ENCODE data around the gene TBXA2R.
"Not testable (repeated sequence)": the region's sequence is repeated elsewhere in the genome, so short reads cannot be mapped to it uniquely, and the experiment has no call there.

The TBXA2R gene

DNA sequence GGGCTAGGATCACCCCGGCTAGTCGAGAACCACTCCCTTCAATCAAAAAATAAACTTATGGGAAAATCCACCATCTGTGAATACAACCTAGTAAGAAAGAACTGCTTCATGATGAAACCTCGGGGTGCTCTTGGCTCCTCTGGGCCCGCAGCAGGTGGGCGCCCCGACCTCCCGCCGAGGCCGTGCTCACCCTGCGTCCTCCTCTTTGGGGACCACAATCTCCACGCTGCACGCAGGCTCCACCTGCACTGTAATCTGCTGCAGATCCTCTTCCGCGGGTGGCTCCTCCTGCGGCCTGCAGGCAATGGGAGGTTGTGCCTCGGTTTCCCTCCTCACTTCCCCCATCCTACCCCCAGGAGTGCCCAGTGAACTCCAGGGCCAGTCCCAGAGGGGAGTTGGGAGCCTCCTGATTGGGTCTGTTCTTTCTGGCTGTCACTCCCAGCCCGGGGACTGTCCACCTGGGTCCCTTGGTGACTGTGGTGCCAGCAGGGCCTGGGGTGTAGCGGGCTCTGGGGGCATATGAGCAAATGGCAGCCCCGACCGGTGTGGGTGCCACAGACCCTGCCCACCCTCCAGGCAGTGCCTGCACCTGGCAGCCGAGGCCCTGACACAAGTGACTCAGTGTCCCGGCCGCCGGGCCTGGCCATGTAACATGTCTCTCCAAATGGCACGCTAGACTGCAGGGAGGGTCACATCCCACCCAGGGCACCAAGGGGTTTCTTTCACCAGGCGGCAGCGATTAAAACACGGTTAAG lies 35.0 kb upstream of the TBXA2R start:
- in situ Hi-C loops (cut with MboI; ENCODE audit: low sequenced_read_pairs), result no loop called here

DNA sequence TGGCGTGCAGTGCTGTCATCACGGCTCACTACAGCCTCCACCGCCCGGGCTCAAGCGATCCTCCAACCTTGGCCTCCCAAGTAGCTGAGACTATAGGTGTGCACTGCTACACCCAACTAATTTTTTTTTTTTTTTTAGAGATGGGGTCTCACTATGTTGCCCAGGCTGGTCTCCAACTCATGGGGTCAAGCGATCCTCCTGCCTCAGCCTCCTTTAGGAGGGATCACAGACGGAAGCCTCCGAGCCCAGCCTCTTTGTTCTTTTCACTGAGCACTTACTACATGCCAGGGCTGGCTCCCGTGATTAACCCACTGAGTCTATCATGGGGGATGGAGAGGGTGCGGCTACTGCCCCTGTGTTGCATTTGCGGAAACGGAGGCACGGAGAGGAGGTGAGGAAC lies 32.8 kb upstream of the TBXA2R start:
- in situ Hi-C loops (cut with MboI; ENCODE audit: low sequenced_read_pairs), result no loop called here

DNA sequence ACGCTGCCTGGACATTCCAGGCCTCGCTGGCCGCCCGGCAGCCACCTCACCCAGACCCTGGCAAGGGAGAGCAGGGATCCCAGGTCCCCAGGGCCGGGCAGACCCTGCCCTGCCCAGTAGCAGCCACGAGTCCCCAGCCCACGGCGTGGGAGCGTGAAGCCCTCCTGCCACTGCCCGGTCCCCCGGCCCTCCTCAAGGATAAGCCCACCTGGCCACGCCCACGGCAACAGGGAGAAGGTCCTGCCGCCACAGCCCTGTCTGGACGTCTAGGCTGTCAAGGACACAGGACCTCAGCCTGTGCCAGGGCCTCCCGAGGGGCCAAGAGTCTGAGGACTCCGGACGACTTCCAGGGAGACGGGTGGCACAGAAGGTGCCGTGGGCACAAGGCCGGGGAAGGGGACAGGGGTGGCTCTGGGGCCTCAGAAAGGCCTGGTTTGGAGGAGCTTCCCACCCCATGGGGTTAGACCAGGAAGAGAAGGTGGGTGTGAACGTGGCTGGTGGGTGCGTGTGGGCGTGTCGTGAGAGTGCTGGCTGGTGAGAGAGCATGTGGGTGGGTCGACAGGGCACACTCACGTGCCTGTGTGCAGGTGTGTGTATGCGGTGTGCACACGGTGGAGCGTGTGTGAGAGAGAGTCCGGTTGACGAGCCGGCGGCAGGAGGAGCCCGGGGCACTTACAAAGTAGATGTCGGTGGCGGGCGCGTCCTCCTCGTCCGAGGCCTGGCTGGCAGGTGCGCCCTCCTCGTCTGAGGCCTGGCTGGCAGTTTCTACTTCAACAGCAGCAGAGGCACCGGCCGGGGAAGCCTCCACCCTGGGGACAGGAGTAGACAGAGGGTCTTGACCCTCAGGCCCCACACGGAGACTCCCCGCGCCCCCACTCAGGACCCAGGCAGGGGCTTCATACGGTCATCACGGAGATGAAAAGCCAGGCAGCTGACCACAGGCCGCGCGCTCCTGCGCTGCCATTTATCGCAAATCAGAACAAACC lies 31.8 kb upstream of the TBXA2R start:
- in situ Hi-C loops (cut with MboI; ENCODE audit: low sequenced_read_pairs), result no loop called here

DNA sequence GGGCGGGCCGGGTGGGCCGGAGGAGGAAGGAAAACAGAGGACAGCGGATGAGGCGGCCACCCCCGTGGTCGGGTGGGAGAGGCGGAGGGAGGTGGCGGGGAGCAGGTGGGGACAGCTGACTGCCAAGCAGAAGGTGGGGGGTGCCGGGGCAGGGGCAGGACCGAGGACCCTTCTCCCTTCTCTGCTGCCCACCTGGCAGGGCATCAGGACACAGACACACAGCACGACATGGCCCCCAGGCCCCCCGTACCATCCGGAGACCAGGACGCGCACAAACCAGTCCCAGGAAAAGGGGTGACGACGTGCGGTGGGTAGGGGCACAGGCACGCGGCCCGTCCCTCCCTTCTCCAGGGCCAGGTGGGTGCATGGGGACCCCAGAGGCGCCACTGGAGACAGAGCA lies 30.9 kb upstream of the TBXA2R start:
- in situ Hi-C loops (cut with MboI; ENCODE audit: low sequenced_read_pairs), result no loop called here

- in situ Hi-C loops (cut with MboI; ENCODE audit: low sequenced_read_pairs), result no loop called here
Measured at GRCh38 chr19:3636962-3637361, 30.3 kb upstream of the TBXA2R start.

GRCh38 chr19:3636506-3636905 lies 29.8 kb upstream of the TBXA2R start:
- in situ Hi-C loops (cut with MboI; ENCODE audit: low sequenced_read_pairs), result no loop called here

DNA sequence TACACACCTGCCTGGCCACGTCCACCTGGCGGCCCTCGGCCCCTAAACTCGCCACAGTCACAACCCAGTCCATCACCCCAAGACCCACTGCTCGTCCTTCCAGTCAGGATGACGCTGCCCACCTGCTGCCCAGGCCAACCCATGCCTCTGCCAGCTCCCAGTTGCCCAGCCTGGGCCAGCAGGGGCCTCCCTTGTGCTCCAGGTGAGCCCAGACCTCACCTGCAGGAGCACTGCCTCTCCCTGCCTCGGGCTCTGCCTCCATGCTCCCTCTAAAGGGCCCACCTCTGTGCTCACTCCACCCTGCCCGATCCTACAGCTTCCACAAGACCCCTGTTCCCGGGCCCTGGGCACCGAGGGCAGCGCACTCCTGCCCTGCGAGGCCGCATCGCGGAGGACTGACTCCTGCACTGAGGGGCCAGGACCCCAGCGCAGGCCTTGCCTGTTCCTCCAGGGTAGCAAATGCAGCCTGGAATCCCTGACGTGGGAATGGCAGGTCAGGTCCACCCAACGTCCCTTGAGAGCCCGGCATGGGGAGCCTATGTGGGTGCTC lies 27.9 kb upstream of the TBXA2R start:
- in situ Hi-C loops (cut with MboI; ENCODE audit: low sequenced_read_pairs), result no loop called here

GRCh38 chr19:3633559-3633988 lies 26.9 kb upstream of the TBXA2R start:
- in situ Hi-C loops (cut with MboI; ENCODE audit: low sequenced_read_pairs), result no loop called here

GRCh38 chr19:3632739-3633558 lies 26.3 kb upstream of the TBXA2R start:
- in situ Hi-C loops (cut with MboI; ENCODE audit: low sequenced_read_pairs), result no loop called here

- in situ Hi-C loops (cut with MboI; ENCODE audit: low sequenced_read_pairs), result no loop called here
Measured at GRCh38 chr19:3632098-3632497, 25.4 kb upstream of the TBXA2R start.

DNA sequence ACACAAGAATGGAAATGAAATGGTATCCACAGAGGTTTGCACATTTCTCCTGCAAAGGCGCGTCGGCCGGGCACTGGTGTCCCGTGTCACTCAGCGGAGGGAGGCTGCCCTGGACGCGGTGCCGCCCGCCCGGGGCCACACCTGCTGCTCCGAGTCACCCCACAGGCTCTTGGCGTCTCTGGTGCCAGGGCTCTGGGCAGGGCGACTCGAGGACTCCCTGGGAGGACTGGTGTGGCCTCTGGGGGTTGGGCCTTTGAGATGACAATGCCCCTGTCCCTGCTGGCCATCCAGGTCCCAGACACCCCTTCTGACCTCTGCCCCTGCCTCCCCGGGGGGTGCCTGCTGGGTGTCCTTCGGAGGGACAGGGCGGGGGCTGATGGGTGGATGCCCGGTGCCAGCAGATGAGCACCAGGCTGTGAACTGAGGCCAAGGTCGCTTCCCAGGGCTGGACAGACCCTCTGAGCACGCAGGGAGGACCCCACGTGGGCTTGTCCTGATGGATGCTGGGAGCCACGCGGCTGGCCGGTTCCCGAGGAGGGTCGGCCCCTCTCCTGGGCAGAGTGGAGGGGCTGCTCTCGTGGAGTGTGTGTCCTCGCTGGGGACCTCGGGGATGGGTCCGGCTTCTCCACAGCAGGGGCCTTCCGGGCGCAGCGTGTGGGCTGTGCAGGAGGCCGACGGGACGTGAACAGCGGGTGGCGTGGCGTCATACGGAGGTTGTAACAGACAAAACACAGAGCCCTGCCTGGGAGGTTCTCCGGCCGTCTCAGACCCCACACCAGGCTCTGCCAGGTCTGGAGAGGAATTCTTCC lies 24.6 kb upstream of the TBXA2R start:
- in situ Hi-C loops (cut with MboI; ENCODE audit: low sequenced_read_pairs), result no loop called here

DNA sequence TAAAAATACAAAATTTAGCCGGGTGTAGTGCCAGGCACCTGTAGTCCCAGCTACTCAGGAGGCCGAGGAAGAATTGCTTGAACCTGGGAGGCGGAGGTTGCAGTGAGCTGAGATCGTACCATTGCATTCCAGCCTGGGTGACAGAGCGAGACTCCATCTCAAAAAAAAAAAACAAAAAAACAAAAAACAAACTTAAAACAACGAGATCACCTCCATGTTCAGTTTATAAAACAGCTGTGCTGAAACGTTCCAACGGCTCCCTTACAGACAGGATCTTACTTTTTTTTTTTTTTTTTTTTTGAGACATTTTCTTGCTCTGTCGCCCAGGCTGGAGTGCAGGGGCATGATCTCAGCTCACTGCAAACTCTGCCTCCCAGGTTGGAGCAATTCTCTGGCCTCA lies 22.1 kb upstream of the TBXA2R start:
- in situ Hi-C loops (cut with MboI; ENCODE audit: low sequenced_read_pairs), result not testable (repeated sequence)

DNA sequence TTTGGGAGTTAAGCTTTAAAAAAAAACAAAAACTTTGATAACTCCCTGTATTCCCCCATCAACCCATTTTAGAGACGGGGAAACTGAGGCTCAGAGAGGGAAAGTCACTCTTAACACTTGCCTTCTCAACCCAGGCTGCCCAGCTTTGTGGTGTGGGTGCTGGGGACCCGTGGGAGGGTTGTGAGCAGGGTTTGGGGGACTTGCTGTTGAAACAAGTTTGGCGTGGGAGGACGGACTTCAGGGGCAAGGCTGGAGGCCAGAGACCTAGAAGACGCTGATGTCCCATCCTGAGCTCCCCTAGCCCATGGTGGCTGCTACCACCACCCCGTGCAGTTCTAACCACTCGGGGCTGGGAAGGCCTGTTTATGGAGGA lies 20.7 kb upstream of the TBXA2R start:
- in situ Hi-C loops (cut with MboI; ENCODE audit: low sequenced_read_pairs), result no loop called here

- in situ Hi-C loops (cut with MboI; ENCODE audit: low sequenced_read_pairs), result no loop called here
Measured at GRCh38 chr19:3626473-3627350, 20.0 kb upstream of the TBXA2R start, which contains the start of gene CACTIN. TSS of gene CACTIN (minus strand) at chr19:3626790. CDS start at chr19:3626762, 28 bp downstream.

DNA sequence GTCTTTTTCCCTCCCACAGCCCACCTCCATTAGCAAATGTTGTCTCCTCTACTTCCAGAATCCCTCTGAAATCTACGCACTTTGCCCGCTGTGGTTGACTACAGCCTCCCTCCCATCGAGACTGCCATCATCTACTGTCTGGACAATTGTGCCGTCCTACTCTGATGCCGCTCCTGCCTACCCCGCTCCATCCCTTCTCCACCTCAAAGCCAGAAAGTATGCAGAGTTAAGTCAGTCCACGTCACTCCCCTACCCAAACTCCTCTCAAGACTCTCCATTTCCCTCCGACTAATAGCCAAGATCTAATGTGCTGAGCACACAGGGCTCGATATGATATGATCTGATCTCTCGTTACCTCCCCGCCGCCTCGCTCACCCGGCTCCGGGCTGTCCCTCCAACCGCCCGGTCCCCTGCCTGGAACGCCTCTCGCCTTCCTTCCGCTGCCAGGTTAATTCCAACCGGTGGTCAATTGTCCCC lies 19.4 kb upstream of the TBXA2R start:
- in situ Hi-C loops (cut with MboI; ENCODE audit: low sequenced_read_pairs), result no loop called here

DNA sequence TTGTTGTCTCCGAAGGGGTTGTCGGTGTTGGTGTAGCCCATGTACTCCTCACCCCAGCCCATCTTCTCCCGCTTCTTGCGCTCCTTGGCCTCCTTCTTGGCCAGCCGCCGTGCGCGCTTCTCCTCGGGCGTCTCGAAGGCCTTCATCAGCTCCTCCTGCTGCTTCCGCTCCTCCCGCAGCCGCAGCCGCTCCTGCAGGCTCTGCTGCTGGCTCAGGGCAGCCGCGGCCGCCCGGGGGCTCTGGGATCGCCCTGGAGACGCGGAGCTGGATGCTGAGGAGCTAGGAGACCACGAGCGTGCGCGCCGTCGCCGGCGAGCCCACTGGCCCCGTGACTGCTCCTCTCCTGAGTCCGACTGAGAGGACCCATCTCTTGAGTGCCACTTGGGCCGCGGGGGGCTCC lies 17.0 kb upstream of the TBXA2R start:
- in situ Hi-C loops (cut with MboI; ENCODE audit: low sequenced_read_pairs), result no loop called here

GRCh38 chr19:3622224-3622623 lies 15.5 kb upstream of the TBXA2R start:
- in situ Hi-C loops (cut with MboI; ENCODE audit: low sequenced_read_pairs), result no loop called here

GRCh38 chr19:3621689-3622088 lies 15.0 kb upstream of the TBXA2R start:
- in situ Hi-C loops (cut with MboI; ENCODE audit: low sequenced_read_pairs), result no loop called here

All from hTERT RPE-1 (cell line).